Peyer's patch (tissue), 4 donors: ENCODE results near the gene QPRT. TPM values are rescaled to one million over a fixed set of nuclear protein-coding genes. Genes with fewer than 3 reads are reported as not detected.
"Not testable (repeated sequence)": the region's sequence is repeated elsewhere in the genome, so short reads cannot be mapped to it uniquely, and the experiment has no call there.

ENCODE experiments used
- DNase-seq, 3 donors: peaks; one replicate each; pipeline ENCODE4 v3.0.0-alpha.2; 2017 to 2019
- H3K27ac ChIP-seq, 4 donors: fragments of 200-600 bp; sonication (generic); one replicate each; pipeline ENCODE4 v1.5.1; 2016 to 2019
- H3K27me3 ChIP-seq, 2 donors: fragments of 200-600 bp; sonication (generic); one replicate each; pipeline ENCODE4 v1.5.1; 2019
- H3K36me3 ChIP-seq, 3 donors: fragments of 200-600 bp; sonication (generic); one replicate each; pipeline ENCODE4 v1.5.1; 2016 to 2019
- H3K4me1 ChIP-seq, 4 donors: fragments of 200-600 bp; sonication (generic); one replicate each; pipeline ENCODE4 v1.5.1; 2016 to 2019
- H3K4me3 ChIP-seq, 4 donors: fragments of 200-600 bp; sonication (generic); 1 replicate in 3 of 4; 2 replicates in 1 of 4; pipeline ENCODE4 v1.5.1; 2016 to 2019; ENCODE audit warnings: mild to moderate bottlenecking in 1 of 4
- H3K9me3 ChIP-seq, 4 donors: fragments of 200-600 bp; sonication (generic); one replicate each; pipeline ENCODE4 v1.5.1; 2016 to 2019; ENCODE audit warnings: mild to moderate bottlenecking in 1 of 4
- POLR2A ChIP-seq, 2 donors: fragments of 450-650 bp; IDR thresholded peaks; one replicate each; pipeline ENCODE4 v1.5.1; 2017; ENCODE audit warnings: antibody characterized with exemption in 2 of 2, mild to moderate bottlenecking in 2 of 2, moderate library complexity in 2 of 2
- total RNA-seq, 4 donors: library from RNA; depleted of rRNA; stranded (reverse); fragments of >200 nt; gene quantifications; one replicate each; pipeline ENCODE4 v1.1.0, GENCODE V29; 2016
- TF ChIP-seq, protein P1 (sequence below), 6 experiments: fragments of 450-650 bp in 4 of 6; fragments of 200-600 bp in 2 of 6; sonication (generic) in 1 of 6; IDR thresholded peaks; one replicate each; pipeline ENCODE4 v1.5.1; 2017 to 2019; ENCODE audit warnings: antibody characterized with exemption in 6 of 6, mild to moderate bottlenecking in 3 of 6, moderate library complexity in 1 of 6

The QPRT gene
- total RNA-seq, 4 donors from 2014 or later, result 40.4 to 96.3 (median 47.4) TPM

DNA sequence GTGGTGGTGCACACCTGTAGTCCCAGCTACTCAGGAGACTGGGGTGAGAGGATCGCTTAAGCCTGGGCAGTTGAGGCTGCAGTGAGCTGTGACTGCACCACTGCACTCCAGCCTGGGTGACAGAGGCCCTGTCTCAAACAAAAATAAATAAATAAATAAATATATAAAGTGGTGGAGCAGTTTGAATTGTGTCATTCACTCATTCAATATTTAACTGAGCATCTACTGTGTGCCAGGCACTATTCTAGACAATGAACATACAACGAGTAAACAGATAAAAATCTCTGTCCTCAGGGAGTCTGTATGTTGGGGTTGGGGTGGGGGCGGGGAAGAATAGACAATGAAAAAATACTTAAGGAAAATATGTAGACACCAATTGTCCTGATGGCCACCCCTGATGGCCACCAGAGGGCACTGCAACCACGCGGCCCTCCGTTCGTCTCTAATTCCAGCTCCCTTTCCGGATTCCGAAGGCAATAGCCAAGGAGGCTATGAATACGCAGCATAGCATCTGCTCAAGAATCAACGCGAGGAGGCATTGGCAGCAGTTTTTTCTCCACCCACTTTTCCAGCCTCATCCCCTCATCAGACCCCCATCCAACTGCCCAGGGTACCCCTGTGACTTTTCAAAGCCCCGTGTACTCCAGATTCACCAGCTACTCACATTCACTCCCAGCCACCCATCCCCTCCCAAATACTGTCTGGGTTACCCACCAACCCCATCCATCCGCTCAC is 21.4 kb downstream of the QPRT start:
- Histone ChIP-seq H3K9me3 (peaks cover 0 to 9% (median 0%) of the 10 kb centered on the region in 4 donors), H3K27ac (peak overlapping the region in 3 of 4 donors; percentile 35 to 72 (median 70)), H3K27me3 (no peaks in the 10 kb centered on the region), H3K36me3 (peaks cover 0 to 5% (median 0%) of the 10 kb centered on the region in 3 donors), H3K4me3 (no peak overlapping the region), H3K4me1 (peaks cover 0 to 10% (median 4%) of the 10 kb centered on the region in 4 donors)
- no peak for TF ChIP-seq POLR2A (IDR thresholded peaks at IDR 0.05)
- TF ChIP-seq, protein P1, sequence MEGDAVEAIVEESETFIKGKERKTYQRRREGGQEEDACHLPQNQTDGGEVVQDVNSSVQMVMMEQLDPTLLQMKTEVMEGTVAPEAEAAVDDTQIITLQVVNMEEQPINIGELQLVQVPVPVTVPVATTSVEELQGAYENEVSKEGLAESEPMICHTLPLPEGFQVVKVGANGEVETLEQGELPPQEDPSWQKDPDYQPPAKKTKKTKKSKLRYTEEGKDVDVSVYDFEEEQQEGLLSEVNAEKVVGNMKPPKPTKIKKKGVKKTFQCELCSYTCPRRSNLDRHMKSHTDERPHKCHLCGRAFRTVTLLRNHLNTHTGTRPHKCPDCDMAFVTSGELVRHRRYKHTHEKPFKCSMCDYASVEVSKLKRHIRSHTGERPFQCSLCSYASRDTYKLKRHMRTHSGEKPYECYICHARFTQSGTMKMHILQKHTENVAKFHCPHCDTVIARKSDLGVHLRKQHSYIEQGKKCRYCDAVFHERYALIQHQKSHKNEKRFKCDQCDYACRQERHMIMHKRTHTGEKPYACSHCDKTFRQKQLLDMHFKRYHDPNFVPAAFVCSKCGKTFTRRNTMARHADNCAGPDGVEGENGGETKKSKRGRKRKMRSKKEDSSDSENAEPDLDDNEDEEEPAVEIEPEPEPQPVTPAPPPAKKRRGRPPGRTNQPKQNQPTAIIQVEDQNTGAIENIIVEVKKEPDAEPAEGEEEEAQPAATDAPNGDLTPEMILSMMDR (IDR thresholded peaks at IDR 0.05), result peak; percentile 86 to 96 (median 89)
- peak; percentile 58 to 90 (median 83) for DNase-seq

GRCh38 chr16:29701214-29701555 is 22.2 kb downstream of the QPRT start:
- Histone ChIP-seq H3K27ac (peak overlapping the region; percentile 42 to 79 (median 66)), H3K27me3 (no peaks in the 10 kb centered on the region), H3K9me3 (peaks cover 0 to 9% (median 0%) of the 10 kb centered on the region in 4 donors), H3K36me3 (peaks cover 0 to 5% (median 0%) of the 10 kb centered on the region in 3 donors), H3K4me3 (no peak overlapping the region), H3K4me1 (peaks cover 0 to 10% (median 4%) of the 10 kb centered on the region in 4 donors)
- no peak for DNase-seq
- no peak for TF ChIP-seq POLR2A (IDR thresholded peaks at IDR 0.05)
- TF ChIP-seq, protein P1 (IDR thresholded peaks at IDR 0.05), result no peak

DNA sequence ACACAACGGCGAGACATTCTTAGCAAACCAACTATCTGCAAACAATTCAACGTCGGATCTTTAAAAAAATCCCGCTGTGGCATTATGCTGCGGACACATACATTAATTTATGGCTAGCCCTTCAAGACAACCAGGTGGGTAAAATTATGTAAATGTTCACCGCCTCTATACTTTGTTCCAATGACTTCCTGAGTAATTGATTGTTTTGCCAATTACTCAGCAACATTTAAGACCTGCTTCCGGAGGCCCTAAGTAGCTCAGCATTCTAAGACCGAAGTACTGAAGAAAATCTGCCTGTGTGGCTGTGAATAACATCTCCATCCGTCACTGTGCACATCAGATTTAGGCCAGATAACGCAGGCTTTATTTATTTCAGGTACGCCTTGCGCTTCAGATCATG is 23.3 kb downstream of the QPRT start:
- H3K36me3 ChIP-seq, result no peaks in the 10 kb centered on the region
- DNase-seq, result peak in 1 of 3 donors; percentile 52
- H3K4me1 ChIP-seq, result peaks cover 0 to 10% (median 4%) of the 10 kb centered on the region in 4 donors
- peak overlapping the region in 1 of 4 donors; percentile 6 for H3K4me3 ChIP-seq
- TF ChIP-seq POLR2A (IDR thresholded peaks at IDR 0.05), result no peak
- TF ChIP-seq, protein P1 (IDR thresholded peaks at IDR 0.05), result no peak
- no peaks in the 10 kb centered on the region for H3K27me3 ChIP-seq
- H3K9me3 ChIP-seq, result peaks cover 0 to 9% (median 0%) of the 10 kb centered on the region in 4 donors
- H3K27ac ChIP-seq, result peak overlapping the region; percentile 42 to 79 (median 66)

- Histone ChIP-seq H3K27me3 (no peaks in the 10 kb centered on the region), H3K4me1 (peaks cover 0 to 10% (median 4%) of the 10 kb centered on the region in 4 donors), H3K9me3 (peaks cover 0 to 9% (median 0%) of the 10 kb centered on the region in 4 donors), H3K36me3 (no peaks in the 10 kb centered on the region), H3K27ac (no peak overlapping the region), H3K4me3 (no peak overlapping the region)
- DNase-seq, result no peak
- TF ChIP-seq, protein P1 (IDR thresholded peaks at IDR 0.05), result no peak
- no peak for TF ChIP-seq POLR2A (IDR thresholded peaks at IDR 0.05)
Observed at GRCh38 chr16:29705030-29705429, 26.1 kb downstream of the QPRT start.

DNA sequence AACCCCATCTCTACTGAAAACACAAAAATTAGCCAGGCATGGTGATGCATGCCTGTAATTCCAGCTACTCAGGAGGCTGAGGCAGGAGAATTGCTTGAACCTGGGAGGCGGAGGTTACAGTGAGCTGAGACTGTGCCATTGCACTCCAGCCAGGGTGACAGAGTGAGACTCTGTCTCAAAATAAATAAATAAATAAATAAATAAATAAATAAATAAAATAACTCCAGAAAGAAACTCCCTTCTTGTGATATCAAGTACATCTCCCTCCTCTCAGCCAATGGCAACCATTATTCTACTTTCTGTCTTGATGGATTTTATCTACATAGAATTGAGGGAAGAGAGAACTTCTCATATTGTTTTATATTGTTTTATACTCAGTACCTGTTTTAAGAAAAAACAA is 28.2 kb downstream of the QPRT start:
- not testable (repeated sequence) for H3K36me3 ChIP-seq, H3K9me3 ChIP-seq, DNase-seq, H3K27ac ChIP-seq, H3K27me3 ChIP-seq, H3K4me3 ChIP-seq
- H3K4me1 ChIP-seq, result peaks cover 0 to 15% (median 0%) of the 10 kb centered on the region in 4 donors

DNA sequence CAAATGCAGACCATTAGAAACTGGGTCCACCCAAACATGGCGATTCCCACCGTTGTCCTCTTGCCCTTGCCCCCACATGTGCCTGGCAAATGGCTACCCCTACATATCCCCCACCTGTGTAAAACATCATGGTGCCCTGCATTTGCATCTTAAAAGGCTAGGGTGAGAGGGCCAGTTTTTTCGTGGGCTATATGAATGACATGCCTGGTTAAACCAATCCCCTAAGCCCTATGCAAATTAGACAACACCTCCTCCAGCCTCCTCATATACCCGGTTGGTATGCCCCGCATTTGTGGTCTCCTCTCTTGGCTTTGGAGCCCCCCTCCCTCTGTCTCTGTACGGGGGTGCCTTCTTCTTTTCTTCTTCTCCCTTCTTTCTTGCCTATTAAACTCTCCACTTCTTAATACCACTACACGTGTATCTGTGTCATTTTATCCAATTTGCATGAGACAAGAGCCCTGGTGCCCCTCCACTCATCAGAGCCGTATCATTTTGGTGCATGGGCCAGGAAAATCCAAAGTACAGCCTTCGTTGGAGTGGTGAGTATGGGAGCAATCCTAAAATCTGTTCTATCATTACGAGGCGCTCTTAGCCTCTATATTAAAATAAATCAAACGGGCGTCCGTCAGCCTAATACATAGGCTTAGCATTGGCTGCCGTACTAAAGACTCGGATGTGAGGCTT is 30.1 kb downstream of the QPRT start:
- Histone ChIP-seq H3K9me3 (no peaks in the 10 kb centered on the region), H3K4me3 (no peak overlapping the region), H3K27me3 (no peaks in the 10 kb centered on the region), H3K27ac (no peak overlapping the region), H3K36me3 (no peaks in the 10 kb centered on the region), H3K4me1 (peaks cover 0 to 7% (median 0%) of the 10 kb centered on the region in 4 donors)
- TF ChIP-seq, protein P1 (IDR thresholded peaks at IDR 0.05), result no peak
- no peak for TF ChIP-seq POLR2A (IDR thresholded peaks at IDR 0.05)
- no peak for DNase-seq

DNA sequence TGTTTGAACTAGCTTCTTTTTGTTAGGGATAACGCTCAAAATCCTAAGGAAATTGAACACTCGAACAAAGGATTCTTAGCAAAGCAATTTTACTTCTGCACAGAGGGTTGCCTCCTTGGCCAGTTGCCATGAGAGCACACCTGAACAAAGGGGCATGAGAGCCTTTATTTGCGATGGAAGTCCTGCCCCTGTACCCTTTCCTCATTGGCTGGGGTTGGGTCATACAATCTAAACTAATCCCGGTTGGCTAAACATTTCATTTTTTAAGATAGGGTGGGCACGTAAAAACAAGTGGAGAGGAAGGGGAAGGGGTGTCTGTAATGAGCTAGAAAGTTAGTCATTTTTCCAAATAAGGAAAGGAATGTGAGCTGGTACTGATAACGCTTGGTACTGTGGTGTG is 30.7 kb downstream of the QPRT start:
- not testable (repeated sequence) for DNase-seq, H3K4me3 ChIP-seq, H3K4me1 ChIP-seq, H3K27ac ChIP-seq, H3K9me3 ChIP-seq, H3K36me3 ChIP-seq, H3K27me3 ChIP-seq
